HG03571 (cell line): ENCODE data around the gene GSE1.
"Not testable (repeated sequence)": the region's sequence is repeated elsewhere in the genome, so short reads cannot be mapped to it uniquely, and the experiment has no call there.

Experiments
- ATAC-seq: cut with Tn5 transposase; IDR thresholded peaks from one replicate; pipeline ENCODE4 v1.9.1; 2021; ENCODE audit not compliant: unreplicated experiment

The GSE1 gene

GRCh38 chr16:85589688-85590505, 23.2 kb upstream of the GSE1 start:
- no peak for ATAC-seq

GRCh38 chr16:85590506-85590832, 22.7 kb upstream of the GSE1 start:
- no peak for ATAC-seq

- no peak for ATAC-seq
Observed at GRCh38 chr16:85591381-85591780, 21.7 kb upstream of the GSE1 start.

- not testable (repeated sequence) for ATAC-seq
Observed at GRCh38 chr16:85592277-85592676, 20.8 kb upstream of the GSE1 start.

DNA sequence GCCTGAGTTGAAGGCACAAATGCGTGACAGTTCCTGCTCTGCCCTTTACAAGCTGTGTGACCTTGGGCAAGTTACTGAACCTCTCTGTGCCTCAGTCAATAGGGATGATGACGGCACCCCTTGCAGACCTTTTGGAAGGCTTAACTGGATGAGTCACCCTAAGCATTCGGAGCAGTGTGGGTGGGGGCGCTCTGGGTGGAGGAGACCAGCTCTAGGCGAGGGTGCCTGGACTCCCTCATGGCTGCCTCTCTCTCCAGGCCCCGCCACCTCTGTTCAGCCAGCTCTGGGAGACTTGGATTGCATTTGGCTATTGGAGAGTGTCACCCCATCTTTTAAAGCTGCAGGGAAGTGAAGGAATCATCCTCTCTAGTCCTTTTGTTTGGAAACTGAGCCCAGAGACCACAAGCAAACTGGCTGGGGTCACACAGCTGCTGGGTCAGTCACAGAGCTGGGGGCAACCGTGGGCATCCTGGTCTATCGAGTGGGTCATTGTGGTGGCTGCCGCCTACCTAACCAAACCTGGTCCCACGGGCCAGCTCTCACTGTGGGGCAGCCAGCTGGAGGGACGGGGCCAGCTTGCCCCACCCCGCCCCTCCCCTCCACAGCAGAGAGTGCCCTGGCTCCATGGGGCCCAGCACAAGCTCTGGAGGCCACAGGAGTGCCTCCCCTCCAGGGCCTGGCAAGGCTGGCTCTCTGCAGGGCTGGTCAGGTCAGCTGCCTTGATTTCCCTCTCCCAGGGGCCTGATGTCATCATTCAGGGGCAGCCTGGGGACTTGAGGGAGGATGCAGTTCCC, 20.2 kb upstream of the GSE1 start:
- no peak for ATAC-seq

DNA sequence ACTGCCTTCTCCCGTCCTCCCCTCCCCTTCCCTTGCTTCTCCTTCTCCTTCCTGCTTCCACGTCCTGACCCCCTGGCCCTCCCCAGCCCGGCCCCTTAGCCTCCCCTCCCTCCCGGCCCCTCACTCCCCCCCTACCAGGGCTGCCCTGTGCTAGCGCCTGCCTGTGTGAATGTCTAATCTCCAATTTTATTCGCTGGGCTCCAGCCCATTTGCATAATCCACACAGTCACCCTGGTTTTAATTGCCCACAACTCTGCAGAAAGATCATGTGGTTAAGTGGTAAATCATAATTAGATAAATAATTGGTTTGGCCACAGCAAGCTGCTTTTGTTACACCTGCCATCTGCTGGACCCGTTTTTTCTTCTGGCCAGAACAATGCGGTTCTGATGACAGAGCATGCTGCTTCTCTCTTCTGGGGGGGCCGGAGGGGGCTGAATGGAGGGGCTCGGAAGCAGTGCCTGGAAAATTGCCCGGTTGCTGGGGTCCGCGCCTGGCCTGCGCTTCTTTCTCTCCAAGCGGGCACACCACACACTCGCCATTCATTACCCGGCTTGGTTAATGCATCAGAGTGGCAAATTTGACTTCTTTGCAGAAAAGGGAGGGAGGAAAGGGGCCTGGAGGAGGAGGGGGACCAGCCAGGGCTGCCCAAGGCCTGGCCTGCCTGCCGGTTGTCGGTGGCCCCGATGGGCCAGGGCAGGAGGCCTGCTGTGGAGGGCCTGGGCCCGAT, 19.5 kb upstream of the GSE1 start:
- ATAC-seq: no peak

- ATAC-seq: no peak
Observed at GRCh38 chr16:85594273-85594977, 18.7 kb upstream of the GSE1 start.

DNA sequence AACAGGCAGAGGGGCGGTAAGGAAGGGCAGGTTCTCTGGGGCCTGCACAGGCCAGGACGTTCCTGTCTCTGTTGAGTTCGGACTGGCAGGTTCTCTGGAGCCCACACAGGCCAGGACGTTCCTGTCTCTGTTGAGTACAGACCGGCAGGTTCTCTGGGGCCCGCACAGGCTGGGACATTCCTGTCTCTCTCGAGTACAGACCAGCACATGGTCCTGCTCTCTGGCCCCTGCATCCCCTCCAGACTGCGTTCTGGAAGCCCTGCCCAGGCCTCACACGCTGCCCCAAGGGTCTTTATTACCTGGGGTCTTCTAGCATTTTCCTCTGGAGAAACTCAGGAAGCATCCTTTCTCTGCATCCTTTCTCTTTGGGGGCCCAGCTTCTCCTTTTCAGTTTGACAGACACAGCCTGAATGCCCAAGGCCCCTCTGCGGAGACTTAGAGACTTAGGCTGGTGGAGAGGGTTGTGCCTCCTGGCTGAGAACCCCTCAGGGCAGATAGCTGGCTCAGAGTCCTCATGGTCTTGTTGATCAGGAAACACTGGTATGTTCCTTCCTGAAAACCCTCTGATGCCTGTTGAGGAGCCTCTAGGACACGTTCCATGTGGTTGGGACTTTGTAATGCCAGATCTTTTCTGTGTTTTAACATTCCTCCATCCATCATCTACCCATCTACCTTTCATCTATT, 18.0 kb upstream of the GSE1 start:
- ATAC-seq: no peak

- ATAC-seq: no peak
Observed at GRCh38 chr16:85595812-85596502, 17.2 kb upstream of the GSE1 start.

DNA sequence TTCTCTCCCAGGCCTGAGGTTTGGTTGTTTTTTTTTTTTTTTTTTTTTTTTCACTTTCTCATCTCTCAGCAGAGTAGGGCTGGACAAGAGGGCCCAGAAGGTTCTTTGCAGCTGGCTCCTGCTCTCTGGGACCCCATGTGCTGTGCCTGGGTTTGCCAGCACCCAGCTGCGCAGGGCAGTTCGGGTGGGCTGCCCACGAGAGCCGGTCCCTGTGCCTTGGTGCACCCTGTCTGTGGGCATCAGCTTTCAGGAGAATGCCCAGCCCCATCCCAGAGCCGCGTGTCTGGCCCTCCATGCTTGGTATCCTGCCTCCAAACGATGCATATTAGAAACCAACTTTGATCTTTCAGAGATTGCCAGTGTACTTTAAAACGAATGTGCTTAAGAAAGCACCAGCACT, 15.0 kb upstream of the GSE1 start:
- ATAC-seq: no peak

DNA sequence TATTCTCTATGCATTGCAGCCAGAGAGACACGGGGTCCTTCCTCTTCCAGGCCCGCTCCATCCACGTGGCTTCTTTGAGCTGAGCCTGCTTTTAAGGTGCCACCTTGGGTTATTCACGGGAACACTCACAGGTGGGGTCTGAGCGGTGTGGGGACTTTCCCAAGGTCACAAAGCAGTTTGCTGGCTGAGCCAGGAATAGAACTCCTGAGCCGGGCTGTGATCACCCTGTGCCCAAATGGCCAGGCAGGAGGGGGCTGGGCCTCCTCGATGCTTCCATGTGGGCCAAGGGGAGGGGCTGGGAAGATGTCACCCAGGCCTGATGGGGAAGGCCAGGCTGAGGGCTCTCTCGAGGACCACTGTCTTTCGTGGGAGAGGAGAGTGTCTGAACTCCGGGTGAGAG, 13.0 kb upstream of the GSE1 start:
- no peak for ATAC-seq

GRCh38 chr16:85600530-85601271, 12.4 kb upstream of the GSE1 start:
- no peak for ATAC-seq

GRCh38 chr16:85601272-85601639, 11.9 kb upstream of the GSE1 start:
- ATAC-seq: no peak

- ATAC-seq: no peak
Observed at GRCh38 chr16:85601730-85602401, 11.3 kb upstream of the GSE1 start.

DNA sequence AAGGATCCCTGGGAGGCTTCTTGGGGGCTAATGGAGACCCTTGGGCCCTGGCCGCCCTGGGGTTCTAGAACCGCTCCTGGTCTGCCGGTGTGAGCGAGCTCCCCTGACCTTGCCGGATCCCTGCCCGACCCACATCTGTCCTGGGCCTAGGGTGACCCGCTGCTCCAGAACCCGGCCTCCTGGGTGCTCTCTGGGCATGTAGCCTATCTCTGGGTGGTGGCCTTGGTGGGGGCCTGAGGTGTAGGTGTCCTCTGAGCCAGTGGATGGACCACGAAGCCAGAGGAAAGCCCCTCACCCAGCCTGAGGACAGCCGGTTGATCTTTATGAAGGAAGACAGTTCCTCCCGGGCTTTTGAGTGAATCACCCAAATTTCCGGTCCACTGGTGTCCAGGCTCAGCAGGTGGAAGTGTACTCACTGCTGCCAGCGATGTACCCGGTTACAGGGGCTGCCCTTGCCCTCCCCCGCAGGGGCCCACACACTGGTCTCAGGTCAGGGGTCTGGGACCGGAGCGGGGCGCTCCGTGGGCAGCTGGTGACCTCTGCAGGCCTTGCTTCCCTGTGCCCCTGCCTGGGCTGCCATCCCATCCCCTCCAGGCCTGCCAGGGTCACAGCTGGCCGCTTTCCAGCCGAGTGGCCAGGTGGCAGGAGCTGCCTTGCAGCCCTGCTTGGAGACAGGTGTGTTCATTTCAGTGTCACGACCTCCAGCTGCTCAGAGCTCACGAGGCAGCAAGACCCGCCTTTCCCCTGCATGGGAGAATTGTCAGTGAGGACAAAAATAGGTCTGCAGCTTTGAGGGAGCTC, 10.5 kb upstream of the GSE1 start:
- ATAC-seq: no peak

- no peak for ATAC-seq
Observed at GRCh38 chr16:85603203-85603755, 9.8 kb upstream of the GSE1 start.

DNA sequence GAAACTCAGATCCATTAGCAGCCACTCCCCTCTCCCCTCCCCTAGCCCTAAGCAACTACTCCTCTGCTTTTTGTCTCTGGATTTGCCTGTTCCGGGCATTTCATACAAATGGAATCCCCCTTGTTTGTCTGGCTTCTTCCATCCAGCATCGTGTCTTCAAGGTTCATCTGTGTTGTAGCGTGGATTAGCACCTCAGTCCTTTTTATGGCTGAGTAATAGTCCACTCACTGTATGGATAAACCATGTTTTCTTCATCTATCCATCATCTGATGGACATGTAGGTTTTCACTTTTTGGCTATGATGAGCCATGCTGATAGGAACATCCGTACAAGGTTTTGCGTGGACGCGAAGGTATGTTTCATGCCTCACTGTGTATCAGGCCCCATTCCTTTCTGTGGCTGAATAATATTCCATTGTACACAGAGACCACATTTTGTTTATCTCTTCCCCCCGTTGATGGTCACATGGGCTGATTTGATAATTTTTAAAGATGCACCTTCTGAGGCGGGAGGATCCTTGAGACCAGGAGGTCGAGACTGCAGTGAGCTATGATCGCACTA, 8.9 kb upstream of the GSE1 start:
- no peak for ATAC-seq
